NOMO-1 treated with DMSO at 0.1 percent for 48 hours (cell line): Measurements from ENCODE around the gene E2F1.

Experiments
- DNase-seq: peaks from one replicate; lab custom pipeline; 2025; ENCODE audit not compliant: unreplicated experiment; lab: John Stamatoyannopoulos, UW

Gene E2F1

GRCh38 chr20:33673114-33673409 is 13.1 kb downstream of the E2F1 start:
- no peak for DNase-seq

- DNase-seq = peak; percentile 1
Measured at GRCh38 chr20:33672426-33673113, 13.6 kb downstream of the E2F1 start.

GRCh38 chr20:33671573-33672288 is 14.5 kb downstream of the E2F1 start:
- no peak for DNase-seq

GRCh38 chr20:33670715-33671499 is 15.3 kb downstream of the E2F1 start:
- no peak for DNase-seq

GRCh38 chr20:33669873-33670640 is 16.1 kb downstream of the E2F1 start:
- no peak for DNase-seq

GRCh38 chr20:33669224-33669623 is 17.0 kb downstream of the E2F1 start:
- DNase-seq = no peak

- DNase-seq = no peak
Measured at GRCh38 chr20:33668466-33669155, 17.6 kb downstream of the E2F1 start.

- DNase-seq = peak; percentile 61
Measured at GRCh38 chr20:33667676-33668465, 18.3 kb downstream of the E2F1 start.

GRCh38 chr20:33667245-33667675 is 18.9 kb downstream of the E2F1 start:
- no peak for DNase-seq

- DNase-seq = peak; percentile 99
Measured at GRCh38 chr20:33666293-33667244, 19.6 kb downstream of the E2F1 start, which contains the start of gene ACTL10. Gene ACTL10 (plus strand): TSS chr20:33666943. CDS start chr20:33667498, 555 bp downstream.

- DNase-seq = no peak
Measured at GRCh38 chr20:33664762-33665144, 21.4 kb downstream of the E2F1 start.

GRCh38 chr20:33664085-33664761 is 22.0 kb downstream of the E2F1 start:
- DNase-seq = no peak

GRCh38 chr20:33663161-33664084 is 22.8 kb downstream of the E2F1 start:
- peak; percentile 83 for DNase-seq

- no peak for DNase-seq
Measured at GRCh38 chr20:33662172-33662571, 24.0 kb downstream of the E2F1 start, which contains the start of gene C20orf144. Gene C20orf144 (plus strand): TSS chr20:33662327. CDS start chr20:33662346, 19 bp downstream.

- DNase-seq = no peak
Measured at GRCh38 chr20:33660685-33661058, 25.5 kb downstream of the E2F1 start.

GRCh38 chr20:33660035-33660684 is 26.0 kb downstream of the E2F1 start:
- no peak for DNase-seq
